ENCODE data around the gene FBN2. TPM values are rescaled to one million over a fixed set of nuclear protein-coding genes. Genes with fewer than 3 reads are reported as not detected.
"Not testable (repeated sequence)": the region's sequence is repeated elsewhere in the genome, so short reads cannot be mapped to it uniquely, and the experiment has no call there.

FBN2 gene
- total RNA-seq, 1 donor from 2014 or later: 0.11 TPM

DNA sequence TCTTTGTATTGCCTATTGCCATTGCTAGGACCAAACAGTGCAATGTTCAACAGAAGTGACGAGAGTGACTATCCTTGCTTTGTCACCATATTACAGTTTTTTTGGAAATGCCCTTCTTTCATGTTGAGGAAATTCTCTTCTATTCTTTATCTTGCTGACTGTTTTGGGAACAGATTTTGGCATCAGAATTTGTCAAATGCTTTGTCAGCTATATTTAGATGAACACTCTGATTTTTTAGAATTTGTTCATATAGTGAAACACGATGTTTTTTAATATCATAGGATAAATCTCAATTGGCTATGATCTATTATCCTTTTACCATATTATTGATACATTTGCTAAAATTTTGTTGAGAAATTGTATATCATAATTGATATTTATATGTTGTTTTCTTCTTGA lies 31.4 kb downstream of the FBN2 start:
- H3K36me3 ChIP-seq: no peaks in the 10 kb centered on the region
- intact Hi-C loops (cut with DNase I): no loop called here
- no peak overlapping the region for H3K27ac ChIP-seq
- H3K9me3 ChIP-seq: no peaks in the 10 kb centered on the region
- no peak for TF ChIP-seq CTCF (IDR thresholded peaks at IDR 0.05)
- DNase-seq (ENCODE audit: low spot score in 2 of 2): no peak
- H3K27me3 ChIP-seq: no peaks in the 10 kb centered on the region
- H3K4me3 ChIP-seq: no peak overlapping the region
- no peaks in the 10 kb centered on the region for H3K4me1 ChIP-seq

DNA sequence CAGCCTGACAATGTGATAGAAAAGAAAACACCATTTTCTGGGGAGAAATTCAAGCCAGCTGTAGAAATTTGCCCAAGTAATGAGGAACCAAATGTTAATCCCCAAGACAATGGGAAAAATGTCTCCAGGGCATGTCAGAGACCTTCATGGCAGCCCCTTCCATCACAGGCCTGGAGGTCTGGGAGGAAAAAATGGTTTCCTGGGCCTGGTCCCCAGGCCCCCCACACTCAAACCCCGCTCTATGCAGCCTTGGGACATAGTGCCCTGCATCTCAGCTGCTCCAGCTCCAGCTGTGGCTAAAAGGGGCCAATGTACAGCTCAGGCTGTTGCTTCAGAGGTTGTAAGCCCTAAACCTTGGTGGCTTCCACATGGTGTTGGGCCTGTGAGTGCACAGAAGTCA lies 34.3 kb downstream of the FBN2 start:
- H3K9me3 ChIP-seq; DNase-seq (ENCODE audit: low spot score in 2 of 2); intact Hi-C loops (cut with DNase I); H3K27me3 ChIP-seq; H3K27ac ChIP-seq; H3K4me3 ChIP-seq; H3K4me1 ChIP-seq; H3K36me3 ChIP-seq: not testable (repeated sequence)

- intact Hi-C loops (cut with DNase I): no loop called here
- no peak overlapping the region for H3K4me3 ChIP-seq
- no peaks in the 10 kb centered on the region for H3K9me3 ChIP-seq
- TF ChIP-seq CTCF (IDR thresholded peaks at IDR 0.05): no peak
- H3K27ac ChIP-seq: no peak overlapping the region
- no peaks in the 10 kb centered on the region for H3K4me1 ChIP-seq
- no peaks in the 10 kb centered on the region for H3K36me3 ChIP-seq
- no peaks in the 10 kb centered on the region for H3K27me3 ChIP-seq
- DNase-seq (ENCODE audit: low spot score in 2 of 2): no peak
Measured at GRCh38 chr5:128498844-128499455, 39.1 kb downstream of the FBN2 start.

GRCh38 chr5:128494516-128494915 lies 43.5 kb downstream of the FBN2 start:
- no peak for DNase-seq (ENCODE audit: low spot score in 2 of 2)
- no peak for TF ChIP-seq CTCF (IDR thresholded peaks at IDR 0.05)
- intact Hi-C loops (cut with DNase I): no loop called here

DNA sequence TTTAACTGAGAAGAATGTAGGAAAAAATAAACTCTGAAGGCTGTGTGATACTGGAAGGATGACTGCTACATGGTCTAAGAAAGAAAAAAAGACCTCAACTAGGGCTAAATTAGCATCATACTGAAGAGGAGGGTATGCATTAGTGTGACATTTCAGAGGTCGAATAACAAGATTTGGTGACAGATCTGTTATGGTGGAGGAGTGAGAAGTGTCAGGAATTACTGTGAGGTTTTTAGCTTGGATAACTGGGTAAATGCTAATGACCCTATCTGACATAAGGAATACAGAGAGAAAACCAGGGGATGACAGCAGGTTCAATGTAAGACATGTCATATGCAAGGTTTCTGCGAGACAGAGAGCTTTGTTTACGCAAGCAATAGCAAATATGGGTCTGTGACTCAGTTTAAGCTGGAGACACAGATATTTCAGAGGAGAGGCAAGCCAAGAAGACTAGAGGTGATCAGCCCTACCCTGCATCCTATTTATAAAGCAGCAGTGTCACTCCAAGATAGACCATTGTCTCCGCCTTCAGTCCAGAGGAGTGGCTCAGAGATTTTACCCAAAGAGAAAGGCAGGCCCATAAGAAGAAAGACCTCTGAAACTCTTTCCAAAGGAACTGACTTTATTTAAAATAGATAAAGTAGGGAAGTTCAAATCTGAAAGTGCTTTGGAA lies 44.3 kb downstream of the FBN2 start:
- TF ChIP-seq CTCF (IDR thresholded peaks at IDR 0.05): no peak
- H3K4me3 ChIP-seq: no peak overlapping the region
- H3K27ac ChIP-seq: no peak overlapping the region
- H3K9me3 ChIP-seq: no peaks in the 10 kb centered on the region
- no peak for DNase-seq (ENCODE audit: low spot score in 2 of 2)
- H3K4me1 ChIP-seq: no peaks in the 10 kb centered on the region
- no peaks in the 10 kb centered on the region for H3K27me3 ChIP-seq
- intact Hi-C loops (cut with DNase I): no loop called here
- H3K36me3 ChIP-seq: no peaks in the 10 kb centered on the region

More at GRCh38 chr5:128494516-128494915, 43.5 kb downstream of the FBN2 start:
- Histone ChIP-seq H3K9me3 (no peaks in the 10 kb centered on the region), H3K27me3 (no peaks in the 10 kb centered on the region), H3K4me1 (no peaks in the 10 kb centered on the region), H3K4me3 (no peak overlapping the region), H3K27ac (no peak overlapping the region), H3K36me3 (no peaks in the 10 kb centered on the region)

- intact Hi-C loops (cut with DNase I): no loop called here
- Histone ChIP-seq H3K4me3 (no peak overlapping the region), H3K36me3 (no peaks in the 10 kb centered on the region), H3K9me3 (no peaks in the 10 kb centered on the region), H3K27me3 (no peaks in the 10 kb centered on the region), H3K4me1 (no peaks in the 10 kb centered on the region), H3K27ac (no peak overlapping the region)
- TF ChIP-seq CTCF (IDR thresholded peaks at IDR 0.05): no peak
- no peak for DNase-seq (ENCODE audit: low spot score in 2 of 2)
Measured at GRCh38 chr5:128491291-128491690, 46.8 kb downstream of the FBN2 start.

Measured in ascending aorta (tissue), 2 donors.